ENCODE data around the gene AQP1.

AQP1 gene

GRCh38 chr7:30874656-30875302 is 36.9 kb upstream of the AQP1 start:
- DNase-seq (ENCODE audit: low read depth in 2 of 2): peak in 1 of 2 donors; percentile 13
- TF ChIP-seq CTCF (IDR thresholded peaks at IDR 0.05; ENCODE audit: low read depth, low read length): no peak

GRCh38 chr7:30877015-30877769 is 34.5 kb upstream of the AQP1 start:
- no peak overlapping the region for H3K4me3 ChIP-seq (replicated peaks in 1 of 2; ENCODE audit: low read depth in 2 of 2, low read length in 2 of 2)
- TF ChIP-seq CTCF (IDR thresholded peaks at IDR 0.05; ENCODE audit: low read depth, low read length): no peak
- no peak for DNase-seq (ENCODE audit: low read depth in 2 of 2)

More at GRCh38 chr7:30874656-30875302, 36.9 kb upstream of the AQP1 start:
- H3K4me3 ChIP-seq (replicated peaks in 1 of 2; ENCODE audit: low read depth in 2 of 2, low read length in 2 of 2): no peak overlapping the region

- no peak overlapping the region for H3K4me3 ChIP-seq (replicated peaks in 1 of 2; ENCODE audit: low read depth in 2 of 2, low read length in 2 of 2)
- no peak for TF ChIP-seq CTCF (IDR thresholded peaks at IDR 0.05; ENCODE audit: low read depth, low read length)
- no peak for DNase-seq (ENCODE audit: low read depth in 2 of 2)
Measured at GRCh38 chr7:30877993-30878392, 33.7 kb upstream of the AQP1 start.

- TF ChIP-seq CTCF (IDR thresholded peaks at IDR 0.05; ENCODE audit: low read depth, low read length): no peak
- no peak for DNase-seq (ENCODE audit: low read depth in 2 of 2)
- no peak overlapping the region for H3K4me3 ChIP-seq (replicated peaks in 1 of 2; ENCODE audit: low read depth in 2 of 2, low read length in 2 of 2)
Measured at GRCh38 chr7:30879139-30880124, 32.2 kb upstream of the AQP1 start.

- no peak overlapping the region for H3K4me3 ChIP-seq (replicated peaks in 1 of 2; ENCODE audit: low read depth in 2 of 2, low read length in 2 of 2)
- no peak for TF ChIP-seq CTCF (IDR thresholded peaks at IDR 0.05; ENCODE audit: low read depth, low read length)
- peak in 1 of 2 donors; percentile 43 for DNase-seq (ENCODE audit: low read depth in 2 of 2)
Measured at GRCh38 chr7:30880125-30880720, 31.4 kb upstream of the AQP1 start.

GRCh38 chr7:30880941-30881340 is 30.7 kb upstream of the AQP1 start:
- DNase-seq (ENCODE audit: low read depth in 2 of 2): no peak
- no peak overlapping the region for H3K4me3 ChIP-seq (replicated peaks in 1 of 2; ENCODE audit: low read depth in 2 of 2, low read length in 2 of 2)
- no peak for TF ChIP-seq CTCF (IDR thresholded peaks at IDR 0.05; ENCODE audit: low read depth, low read length)

Measured in cardiac fibroblast (primary cell).